ENCODE measurements around the gene KTI12.

The KTI12 gene

DNA sequence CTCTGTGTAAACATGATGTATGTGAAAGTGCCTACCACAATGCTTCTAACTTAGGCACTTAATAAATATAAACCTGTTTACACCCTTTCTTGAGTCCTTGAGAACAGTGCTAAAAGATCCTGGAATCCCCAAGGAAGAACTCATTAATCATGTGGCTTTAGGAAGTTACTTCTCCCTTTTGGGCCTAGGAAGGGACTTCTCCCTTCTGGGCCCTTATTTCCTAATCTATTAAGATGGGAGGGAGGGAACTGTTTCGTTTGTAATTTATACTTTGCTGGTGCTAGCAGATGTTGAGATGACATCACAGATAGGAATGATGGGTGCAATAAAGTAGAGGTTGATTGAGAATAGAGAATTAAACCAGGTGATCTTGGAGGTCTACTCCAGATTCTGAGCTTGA lies 23.6 kb upstream of the KTI12 start:
- Histone ChIP-seq H3K27ac (peak overlapping the region; percentile 89 to 94), H3K4me3 (peak overlapping the region; percentile 87 to 90), H3K27me3 (no peaks in the 10 kb centered on the region), H3K9me3 (no peaks in the 10 kb centered on the region), H3K36me3 (peaks cover 12 to 25% (median 22%) of the 10 kb centered on the region in 3 donors), H3K4me1 (peaks cover 0 to 46% (median 31%) of the 10 kb centered on the region in 4 donors)
- intact Hi-C loops (cut with DNase I; ENCODE audit: low total_unique reads): loop anchor here (5.0 to 10.0 kb wide), 2 partner anchors 310 to 1092 kb away; partner anchors contain the start of genes CC2D1B and FAF1
- TF ChIP-seq, protein P1, sequence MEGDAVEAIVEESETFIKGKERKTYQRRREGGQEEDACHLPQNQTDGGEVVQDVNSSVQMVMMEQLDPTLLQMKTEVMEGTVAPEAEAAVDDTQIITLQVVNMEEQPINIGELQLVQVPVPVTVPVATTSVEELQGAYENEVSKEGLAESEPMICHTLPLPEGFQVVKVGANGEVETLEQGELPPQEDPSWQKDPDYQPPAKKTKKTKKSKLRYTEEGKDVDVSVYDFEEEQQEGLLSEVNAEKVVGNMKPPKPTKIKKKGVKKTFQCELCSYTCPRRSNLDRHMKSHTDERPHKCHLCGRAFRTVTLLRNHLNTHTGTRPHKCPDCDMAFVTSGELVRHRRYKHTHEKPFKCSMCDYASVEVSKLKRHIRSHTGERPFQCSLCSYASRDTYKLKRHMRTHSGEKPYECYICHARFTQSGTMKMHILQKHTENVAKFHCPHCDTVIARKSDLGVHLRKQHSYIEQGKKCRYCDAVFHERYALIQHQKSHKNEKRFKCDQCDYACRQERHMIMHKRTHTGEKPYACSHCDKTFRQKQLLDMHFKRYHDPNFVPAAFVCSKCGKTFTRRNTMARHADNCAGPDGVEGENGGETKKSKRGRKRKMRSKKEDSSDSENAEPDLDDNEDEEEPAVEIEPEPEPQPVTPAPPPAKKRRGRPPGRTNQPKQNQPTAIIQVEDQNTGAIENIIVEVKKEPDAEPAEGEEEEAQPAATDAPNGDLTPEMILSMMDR (IDR thresholded peaks at IDR 0.05): no peak
- DNase-seq: no peak

DNA sequence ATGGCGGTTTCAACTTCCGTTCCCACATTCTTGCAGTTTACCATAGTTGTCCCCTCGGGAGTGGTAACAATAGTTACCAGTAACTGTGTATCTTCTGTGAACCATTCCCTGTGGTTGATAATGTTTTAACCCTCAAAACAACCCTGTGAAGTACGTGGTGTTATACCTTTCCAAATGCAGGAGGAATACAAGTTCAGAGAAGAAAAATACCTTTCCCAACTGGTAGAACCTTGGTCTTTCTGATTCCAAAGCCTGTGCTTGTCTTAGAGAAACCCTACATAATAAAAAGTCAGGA lies 23.3 kb upstream of the KTI12 start:
- H3K9me3 ChIP-seq: no peaks in the 10 kb centered on the region
- intact Hi-C loops (cut with DNase I; ENCODE audit: low total_unique reads): loop anchor here (5.0 to 10.0 kb wide), 2 partner anchors 310 to 1092 kb away; partner anchors contain the start of genes CC2D1B and FAF1
- H3K27me3 ChIP-seq: no peaks in the 10 kb centered on the region
- H3K36me3 ChIP-seq: peaks cover 12 to 25% (median 18%) of the 10 kb centered on the region in 3 donors
- peak overlapping the region; percentile 89 to 94 for H3K27ac ChIP-seq
- peaks cover 0 to 46% (median 31%) of the 10 kb centered on the region in 4 donors for H3K4me1 ChIP-seq
- TF ChIP-seq, protein P1 (IDR thresholded peaks at IDR 0.05): no peak
- H3K4me3 ChIP-seq: peak overlapping the region; percentile 87 to 90
- DNase-seq: no peak

DNA sequence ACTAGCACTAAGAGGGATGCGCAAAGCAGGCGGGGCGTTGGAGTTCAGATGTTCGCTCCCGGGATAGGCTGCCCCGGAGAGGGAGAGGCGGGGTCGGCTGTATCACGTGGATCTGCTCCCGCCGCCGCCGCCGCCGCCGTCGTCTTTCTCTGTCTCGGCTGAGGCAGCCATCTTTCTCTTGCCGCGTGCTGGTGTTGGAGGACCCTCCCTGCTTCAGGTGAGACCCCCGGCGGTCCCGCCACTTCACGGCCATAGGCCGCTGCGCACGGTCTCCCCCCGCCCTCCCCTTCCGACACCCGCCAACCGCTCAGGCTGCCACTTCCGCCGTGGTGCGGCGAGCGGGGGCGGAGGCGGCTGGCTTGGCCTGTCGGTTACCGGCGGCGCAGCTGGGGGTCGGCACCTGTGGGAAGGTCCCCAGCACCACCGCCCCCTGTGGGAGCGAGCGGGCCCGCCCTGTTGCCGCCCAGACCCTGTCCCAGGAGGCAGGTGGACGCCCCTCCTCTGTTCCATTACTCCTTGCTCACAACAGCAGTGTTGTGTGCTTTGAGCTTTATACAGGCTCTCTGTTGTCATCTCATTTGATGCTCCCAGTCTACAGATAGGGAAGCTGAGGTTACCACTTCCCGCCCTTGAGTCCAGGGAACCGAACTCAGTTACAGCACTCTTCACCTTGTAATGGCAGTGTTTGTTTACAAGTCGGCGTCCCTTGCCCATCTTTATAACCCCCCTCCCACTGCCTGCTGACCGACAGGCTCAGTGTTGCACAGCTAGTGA lies 22.7 kb upstream of the KTI12 start, which contains the start of gene BTF3L4:
Gene BTF3L4, plus strand, starts transcription at position 133 of the 774 bp plus-strand sequence. CDS start 3,553 bp downstream, outside the sequence.
- H3K36me3 ChIP-seq: peaks cover 12 to 25% (median 19%) of the 10 kb centered on the region in 3 donors
- intact Hi-C loops (cut with DNase I; ENCODE audit: low total_unique reads): loop anchor here (5.0 to 10.0 kb wide), 2 partner anchors 311 to 1092 kb away; partner anchors contain the start of genes CC2D1B and FAF1
- H3K4me3 ChIP-seq: peak within 1 kb of the TSS; percentile 87 to 90
- peak; percentile 97 for DNase-seq
- H3K27ac ChIP-seq: peak within 1 kb of the TSS; percentile 89 to 94
- no peaks in the 10 kb centered on the region for H3K9me3 ChIP-seq
- H3K27me3 ChIP-seq: no peaks in the 10 kb centered on the region
- peaks cover 0 to 46% (median 31%) of the 10 kb centered on the region in 4 donors for H3K4me1 ChIP-seq
- TF ChIP-seq, protein P1 (IDR thresholded peaks at IDR 0.05): no peak

DNA sequence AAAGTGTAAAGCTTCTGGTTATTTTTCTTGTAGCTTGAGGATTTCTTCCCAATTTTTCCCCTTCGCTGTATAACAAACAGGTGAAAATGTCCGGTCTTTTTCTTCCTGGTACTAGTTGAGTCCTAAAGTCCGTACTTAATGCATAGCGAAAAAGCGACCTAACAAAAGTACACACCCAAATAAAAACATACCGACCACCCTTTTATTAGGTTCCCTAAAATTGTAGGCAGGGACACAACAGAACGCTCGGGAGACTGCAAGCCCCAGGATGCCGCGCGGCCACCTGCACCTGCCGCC lies 22.2 kb upstream of the KTI12 start:
- Histone ChIP-seq H3K4me3 (peak overlapping the region; percentile 87 to 90), H3K36me3 (peaks cover 7 to 25% (median 19%) of the 10 kb centered on the region in 3 donors), H3K4me1 (peaks cover 0 to 46% (median 31%) of the 10 kb centered on the region in 4 donors), H3K27me3 (no peaks in the 10 kb centered on the region), H3K27ac (peak overlapping the region; percentile 89 to 94), H3K9me3 (no peaks in the 10 kb centered on the region)
- intact Hi-C loops (cut with DNase I; ENCODE audit: low total_unique reads): loop anchor here (5.0 to 10.0 kb wide), 2 partner anchors 311 to 1091 kb away; partner anchors contain the start of genes CC2D1B and FAF1
- no peak for DNase-seq
- TF ChIP-seq, protein P1 (IDR thresholded peaks at IDR 0.05): no peak

DNA sequence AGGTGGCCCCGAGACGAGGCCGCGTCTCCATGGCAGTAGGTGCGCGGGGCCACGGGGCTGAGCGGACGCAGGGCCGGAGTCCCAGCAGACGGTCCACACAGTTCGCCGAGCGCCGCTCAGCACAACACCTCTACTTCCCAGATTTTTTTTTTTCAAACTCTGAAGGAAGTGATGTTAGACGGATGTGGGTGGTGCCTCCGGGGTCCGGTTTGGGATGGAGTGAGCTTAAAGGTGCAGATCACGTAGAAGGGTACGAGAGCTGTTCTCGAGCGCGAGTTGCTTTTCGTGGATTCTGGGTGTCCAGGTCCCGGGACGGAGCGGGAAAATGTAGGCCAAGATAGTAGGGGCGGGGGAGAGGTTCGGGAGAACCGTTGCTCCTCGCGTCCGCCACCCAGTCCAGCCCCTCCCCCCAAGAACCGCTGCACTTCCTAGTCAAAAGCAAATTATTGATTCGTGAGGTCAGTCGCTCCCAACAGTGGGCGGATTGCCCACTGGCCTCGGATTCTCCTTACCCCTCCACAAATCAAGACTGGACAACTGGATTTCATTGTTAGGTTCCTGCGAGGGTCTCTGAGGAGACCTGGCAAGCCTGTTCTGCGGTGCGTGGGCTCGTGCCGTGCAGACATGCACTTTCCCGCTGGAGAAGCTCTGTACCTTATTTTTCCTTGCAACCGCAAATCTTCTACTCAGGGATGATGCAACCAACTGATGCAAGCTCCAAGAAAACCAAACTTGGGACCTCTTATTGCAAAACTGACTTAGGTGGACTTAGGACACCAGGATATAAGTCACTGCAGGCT lies 21.7 kb upstream of the KTI12 start, which contains the start of gene TXNDC12:
Gene TXNDC12, minus strand, starts transcription at position 126 of the 800 bp plus-strand sequence. Its CDS starts 95 bp downstream, at position 31.
- Histone ChIP-seq H3K9me3 (no peaks in the 10 kb centered on the region), H3K4me3 (peak within 1 kb of the TSS; percentile 87 to 90), H3K27me3 (no peaks in the 10 kb centered on the region), H3K27ac (peak within 1 kb of the TSS; percentile 89 to 94), H3K36me3 (peaks cover 2 to 24% (median 14%) of the 10 kb centered on the region in 3 donors), H3K4me1 (peaks cover 0 to 46% (median 31%) of the 10 kb centered on the region in 4 donors)
- DNase-seq: peak; percentile 89 to 91
- TF ChIP-seq, protein P1 (IDR thresholded peaks at IDR 0.05): no peak
- intact Hi-C loops (cut with DNase I; ENCODE audit: low total_unique reads): loop anchor here (5.0 to 10.0 kb wide), 2 partner anchors 312 to 1090 kb away; partner anchors contain the start of genes CC2D1B and FAF1

All from tibial artery (tissue), 4 donors.